Naive thymus-derived CD4-positive, alpha-beta T cell (primary cell): ENCODE results near the gene GNAQ. TPM values are rescaled to one million over a fixed set of nuclear protein-coding genes. Genes with fewer than 3 reads are reported as not detected.
"Not testable (repeated sequence)": the region's sequence is repeated elsewhere in the genome, so short reads cannot be mapped to it uniquely, and the experiment has no call there.

Source experiments
- ATAC-seq: fragments of 150-1000 bp; cut with Tn5 transposase; 2 replicates; pipeline ENCODE4 v1.10.0; 2021; ENCODE audit warnings: mild to moderate bottlenecking, moderate library complexity
- CTCF ChIA-PET: fragments of 350-600 bp; sonication (Branson Sonifier 250); formaldehyde crosslinking; loops from one replicate; lab custom pipeline; 2021; ENCODE audit warnings: antibody characterized with exemption; lab: Charles Lee
- POLR2A ChIA-PET: fragments of 350-600 bp; sonication (Branson Sonifier 250); formaldehyde crosslinking; loops from one replicate; lab custom pipeline; 2021; ENCODE audit warnings: antibody characterized with exemption, inconsistent platforms; lab: Charles Lee
- DNase-seq, 9 donors: peaks; one replicate each; pipeline versions ENCODE4 v3.0.0 to v3.0.0-alpha.2; 2020 to 2022; ENCODE audit warnings: mixed read lengths in 1 of 9
- H3K27ac ChIP-seq: one replicate; pipeline ENCODE4 v1.7.0; 2013; ENCODE audit warnings: mild to moderate bottlenecking, low read depth, low read length, moderate library complexity
- H3K27me3 ChIP-seq, 2 donors: one replicate each; pipeline ENCODE4 v1.7.0; 2013; ENCODE audit warnings: low read length in 2 of 2, mild to moderate bottlenecking in 2 of 2, moderate library complexity in 2 of 2; ENCODE audit not compliant: control insufficient read depth in 2 of 2, insufficient read depth in 2 of 2
- H3K36me3 ChIP-seq, 3 experiments: 1 replicate in 2 of 3; 2 replicates in 1 of 3; pipeline ENCODE4 v1.7.0; 2013; ENCODE audit warnings: low read length in 3 of 3, mild to moderate bottlenecking in 3 of 3, moderate library complexity in 1 of 3; ENCODE audit not compliant: insufficient read depth in 3 of 3, control insufficient read depth in 2 of 3
- H3K4me1 ChIP-seq, 2 donors: one replicate each; pipeline ENCODE4 v1.7.0; 2013; ENCODE audit warnings: low read length in 2 of 2, mild to moderate bottlenecking in 2 of 2, moderate library complexity in 1 of 2; ENCODE audit not compliant: control insufficient read depth in 2 of 2, insufficient read depth in 2 of 2
- H3K4me3 ChIP-seq: 2 replicates; pipeline ENCODE4 v1.7.0; 2013; ENCODE audit warnings: mild to moderate bottlenecking, low read length
- H3K9me3 ChIP-seq, 3 experiments: 1 replicate in 2 of 3; 2 replicates in 1 of 3; pipeline ENCODE4 v1.7.0; 2013; ENCODE audit warnings: low read length in 3 of 3; ENCODE audit not compliant: control insufficient read depth in 2 of 3
- H3K27ac Mint-ChIP-seq, 9 donors: one replicate each; pipeline ENCODE4 v1.8.0; 2020 to 2022; ENCODE audit warnings: mixed read lengths in 9 of 9, mild to moderate bottlenecking in 8 of 9, moderate library complexity in 5 of 9, inconsistent platforms in 2 of 9
- H3K27me3 Mint-ChIP-seq, 5 donors: one replicate each; pipeline ENCODE4 v1.8.0; 2021 to 2022; ENCODE audit warnings: mixed read lengths in 5 of 5, mild to moderate bottlenecking in 1 of 5
- H3K36me3 Mint-ChIP-seq, 5 donors: one replicate each; pipeline ENCODE4 v1.8.0; 2020 to 2022; ENCODE audit warnings: mixed read lengths in 5 of 5, mild to moderate bottlenecking in 3 of 5, inconsistent platforms in 1 of 5
- H3K4me1 Mint-ChIP-seq, 7 donors: one replicate each; pipeline ENCODE4 v1.8.0; 2020 to 2022; ENCODE audit warnings: mixed read lengths in 7 of 7, mild to moderate bottlenecking in 3 of 7, inconsistent platforms in 1 of 7
- H3K4me3 Mint-ChIP-seq, 10 donors: one replicate each; pipeline ENCODE4 v1.8.0; 2020 to 2022; ENCODE audit warnings: mild to moderate bottlenecking in 10 of 10, mixed read lengths in 10 of 10, moderate library complexity in 6 of 10, inconsistent platforms in 2 of 10
- H3K9me3 Mint-ChIP-seq, 11 donors: one replicate each; pipeline ENCODE4 v1.8.0; 2020 to 2022; ENCODE audit warnings: mixed read lengths in 11 of 11, mild to moderate bottlenecking in 4 of 11, inconsistent platforms in 1 of 11, moderate library complexity in 1 of 11
- intact Hi-C, 2 donors: fragments of 100-400 bp; cut with micrococcal nuclease; formaldehyde crosslinking; loops; one replicate each; pipeline ENCODE4 v1.15.1; 2023
- polyA plus RNA-seq, 2 donors: library from polyadenylated mRNA; unstranded; fragments of 300-500 nt; fragmentation: Illumina TruSeq; gene quantifications; one replicate each; pipeline ENCODE4 v1.2.3, GENCODE V29; 2021
- total RNA-seq, 6 experiments: library from RNA in 5 of 6; stranded (reverse) in 5 of 6; gene quantifications; 1 replicate in 5 of 6; 2 replicates in 1 of 6; pipeline ENCODE4 v1.2.3 and lab custom pipeline; 2021 to 2026

GNAQ gene
- total and polyA plus RNA-seq, 7 experiments from 2014 or later, result 7.2 to 60.6 (median 46.2) TPM

GRCh38 chr9:77726814-77727213 is 304.8 kb downstream of the GNAQ start:
- ChIA-PET CTCF (no interaction called here), POLR2A (no interaction called here)
- no peaks in the 10 kb centered on the region for H3K4me1 ChIP-seq
- DNase-seq (no peak), ATAC-seq (no peak)
- peaks cover 16 to 41% (median 36%) of the 10 kb centered on the region in 7 donors for H3K4me1 Mint-ChIP-seq
- H3K4me3 ChIP-seq, result no peak overlapping the region
- H3K27ac ChIP-seq, result no peak overlapping the region
- H3K27ac Mint-ChIP-seq, result peak overlapping the region in 8 of 9 donors; percentile 7 to 86 (median 66)
- peaks cover 13 to 67% (median 38%) of the 10 kb centered on the region in 5 donors for H3K36me3 Mint-ChIP-seq
- H3K27me3 Mint-ChIP-seq, result no peaks in the 10 kb centered on the region
- peaks cover 0 to 13% (median 4%) of the 10 kb centered on the region in 3 experiments for H3K36me3 ChIP-seq
- H3K27me3 ChIP-seq, result no peaks in the 10 kb centered on the region
- intact Hi-C loops, result no loop called here
- no peaks in the 10 kb centered on the region for H3K9me3 ChIP-seq
- H3K4me3 Mint-ChIP-seq, result peak overlapping the region in 2 of 10 donors; percentile 26 to 29
- H3K9me3 Mint-ChIP-seq, result peaks cover 0 to 7% (median 0%) of the 10 kb centered on the region in 11 donors

GRCh38 chr9:77726289-77726688 is 305.3 kb downstream of the GNAQ start:
- Mint-ChIP-seq H3K27ac (peak overlapping the region; percentile 25 to 86 (median 75)), H3K27me3 (no peaks in the 10 kb centered on the region), H3K4me3 (peak overlapping the region in 6 of 10 donors; percentile 1 to 60 (median 25)), H3K36me3 (peaks cover 13 to 67% (median 38%) of the 10 kb centered on the region in 5 donors), H3K4me1 (peaks cover 16 to 37% (median 34%) of the 10 kb centered on the region in 7 donors), H3K9me3 (peaks cover 0 to 7% (median 0%) of the 10 kb centered on the region in 11 donors)
- intact Hi-C loops, result no loop called here
- Histone ChIP-seq H3K4me3 (no peak overlapping the region), H3K9me3 (no peaks in the 10 kb centered on the region), H3K27me3 (no peaks in the 10 kb centered on the region), H3K4me1 (no peaks in the 10 kb centered on the region), H3K27ac (no peak overlapping the region), H3K36me3 (peaks cover 0 to 15% (median 4%) of the 10 kb centered on the region in 3 experiments)
- ATAC-seq, result no peak
- POLR2A ChIA-PET, result no interaction called here
- DNase-seq, result no peak
- CTCF ChIA-PET, result no interaction called here

GRCh38 chr9:77725820-77726219 is 305.8 kb downstream of the GNAQ start:
- Histone ChIP-seq H3K36me3 (peaks cover 0 to 16% (median 4%) of the 10 kb centered on the region in 3 experiments), H3K9me3 (no peaks in the 10 kb centered on the region), H3K4me1 (no peaks in the 10 kb centered on the region), H3K4me3 (no peak overlapping the region), H3K27ac (no peak overlapping the region), H3K27me3 (no peaks in the 10 kb centered on the region)
- ATAC-seq (peak; percentile 52), DNase-seq (peak in 4 of 9 donors; percentile 8 to 39 (median 24))
- no peaks in the 10 kb centered on the region for H3K27me3 Mint-ChIP-seq
- H3K27ac Mint-ChIP-seq, result peak overlapping the region; percentile 25 to 86 (median 67)
- H3K36me3 Mint-ChIP-seq, result peaks cover 14 to 68% (median 39%) of the 10 kb centered on the region in 5 donors
- H3K9me3 Mint-ChIP-seq, result peaks cover 0 to 7% (median 0%) of the 10 kb centered on the region in 11 donors
- peaks cover 13 to 37% (median 34%) of the 10 kb centered on the region in 7 donors for H3K4me1 Mint-ChIP-seq
- CTCF ChIA-PET, result no interaction called here
- intact Hi-C loops, result no loop called here
- peak overlapping the region in 5 of 10 donors; percentile 7 to 60 (median 27) for H3K4me3 Mint-ChIP-seq
- POLR2A ChIA-PET, result no interaction called here

- no peak for ATAC-seq
- no peak overlapping the region for H3K4me3 ChIP-seq
- no peaks in the 10 kb centered on the region for H3K4me1 ChIP-seq
- Mint-ChIP-seq H3K9me3 (peaks cover 0 to 7% (median 0%) of the 10 kb centered on the region in 11 donors), H3K4me1 (peaks cover 13 to 38% (median 34%) of the 10 kb centered on the region in 7 donors), H3K27me3 (no peaks in the 10 kb centered on the region), H3K4me3 (peak overlapping the region in 3 of 10 donors; percentile 7 to 60 (median 29)), H3K36me3 (peaks cover 17 to 71% (median 43%) of the 10 kb centered on the region in 5 donors), H3K27ac (peak overlapping the region in 7 of 9 donors; percentile 25 to 86 (median 75))
- no peak overlapping the region for H3K27ac ChIP-seq
- H3K27me3 ChIP-seq, result no peaks in the 10 kb centered on the region
- intact Hi-C loops, result no loop called here
- no peak for DNase-seq
- ChIA-PET CTCF (no interaction called here), POLR2A (interaction anchor here (0.7 kb wide), 1 partner anchor 476 kb away, joined by 6 read pairs; no protein-coding TSS in a partner anchor)
- H3K36me3 ChIP-seq, result peaks cover 0 to 16% (median 4%) of the 10 kb centered on the region in 3 experiments
- no peaks in the 10 kb centered on the region for H3K9me3 ChIP-seq
Measured at GRCh38 chr9:77725046-77725694, 306.4 kb downstream of the GNAQ start.

GRCh38 chr9:77721156-77721555 is 310.5 kb downstream of the GNAQ start:
- CTCF ChIA-PET, H3K4me3 Mint-ChIP-seq, H3K4me3 ChIP-seq, H3K9me3 Mint-ChIP-seq, DNase-seq, H3K9me3 ChIP-seq, H3K27ac ChIP-seq, ATAC-seq, H3K27me3 Mint-ChIP-seq, H3K36me3 ChIP-seq, intact Hi-C loops, H3K27me3 ChIP-seq, POLR2A ChIA-PET, H3K4me1 ChIP-seq: not testable (repeated sequence)
- H3K36me3 Mint-ChIP-seq, result peaks cover 9 to 46% (median 22%) of the 10 kb centered on the region in 5 donors
- peaks cover 4 to 23% (median 9%) of the 10 kb centered on the region in 7 donors for H3K4me1 Mint-ChIP-seq
- peak overlapping the region in 1 of 9 donors; percentile 38 for H3K27ac Mint-ChIP-seq

- peaks cover 9 to 32% (median 17%) of the 10 kb centered on the region in 5 donors for H3K36me3 Mint-ChIP-seq
- H3K4me1 Mint-ChIP-seq, result peaks cover 0 to 9% (median 0%) of the 10 kb centered on the region in 7 donors
- H3K36me3 ChIP-seq, result peaks cover 0 to 3% (median 0%) of the 10 kb centered on the region in 3 experiments
- H3K27me3 ChIP-seq, result no peaks in the 10 kb centered on the region
- no peak overlapping the region for H3K27ac Mint-ChIP-seq
- H3K27ac ChIP-seq, result no peak overlapping the region
- intact Hi-C loops, result no loop called here
- H3K9me3 ChIP-seq, result no peaks in the 10 kb centered on the region
- no peak overlapping the region for H3K4me3 Mint-ChIP-seq
- ChIA-PET CTCF (interaction anchor here (0.6 kb wide), 1 partner anchor 377 kb away, joined by 3 read pairs; no protein-coding TSS in a partner anchor), POLR2A (no interaction called here)
- H3K4me3 ChIP-seq, result no peak overlapping the region
- no peak for DNase-seq
- H3K4me1 ChIP-seq, result no peaks in the 10 kb centered on the region
- ATAC-seq, result no peak
- H3K27me3 Mint-ChIP-seq, result no peaks in the 10 kb centered on the region
- no peaks in the 10 kb centered on the region for H3K9me3 Mint-ChIP-seq
Measured at GRCh38 chr9:77719321-77719720, 312.3 kb downstream of the GNAQ start.
